SJCRH30 (cell line): ENCODE measurements around the gene MYCBP2. TPM values are rescaled to one million over a fixed set of nuclear protein-coding genes. Genes with fewer than 3 reads are reported as not detected.
A peak's percentile ranks its signal among the peaks of the same experiment; 100 is the strongest.

Source experiments
- DNase-seq, 2 experiments: peaks; one replicate each; pipeline ENCODE4 v3.0.0-alpha.2; 2015 to 2020
- H3K27ac ChIP-seq: fragments of 250-450 bp; sonication (Bioruptor Pico); 2 replicates; pipeline ENCODE4 v1.5.1; 2020; ENCODE audit warnings: mild to moderate bottlenecking, moderate library complexity
- H3K27me3 ChIP-seq: fragments of 250-450 bp; sonication (Bioruptor Pico); 2 replicates; pipeline ENCODE4 v1.5.1; 2020; ENCODE audit warnings: mild to moderate bottlenecking, moderate library complexity
- H3K36me3 ChIP-seq: fragments of 250-450 bp; sonication (Bioruptor Pico); 2 replicates; pipeline ENCODE4 v1.5.1; 2020; ENCODE audit warnings: mild to moderate bottlenecking, moderate library complexity
- H3K4me1 ChIP-seq: fragments of 250-450 bp; sonication (Bioruptor Pico); 2 replicates; pipeline ENCODE4 v1.5.1; 2020; ENCODE audit warnings: mild to moderate bottlenecking, moderate library complexity
- H3K4me3 ChIP-seq: fragments of 250-450 bp; sonication (Bioruptor Pico); 2 replicates; pipeline ENCODE4 v1.5.1; 2020; ENCODE audit warnings: mild to moderate bottlenecking, moderate library complexity
- H3K9me3 ChIP-seq: fragments of 250-450 bp; sonication (Bioruptor Pico); replicated peaks from 2 replicates; pipeline ENCODE4 v1.5.1; 2020; ENCODE audit warnings: mild to moderate bottlenecking, moderate library complexity
- total RNA-seq: library from RNA; depleted of rRNA; stranded (reverse); fragments of >200 nt; shearing (Covaris generic); gene quantifications from 2 replicates; pipeline ENCODE4 v1.2.3, GENCODE V29; 2014

Gene MYCBP2
- total RNA-seq, 1 experiment from 2014 or later: 45.2 TPM

DNA sequence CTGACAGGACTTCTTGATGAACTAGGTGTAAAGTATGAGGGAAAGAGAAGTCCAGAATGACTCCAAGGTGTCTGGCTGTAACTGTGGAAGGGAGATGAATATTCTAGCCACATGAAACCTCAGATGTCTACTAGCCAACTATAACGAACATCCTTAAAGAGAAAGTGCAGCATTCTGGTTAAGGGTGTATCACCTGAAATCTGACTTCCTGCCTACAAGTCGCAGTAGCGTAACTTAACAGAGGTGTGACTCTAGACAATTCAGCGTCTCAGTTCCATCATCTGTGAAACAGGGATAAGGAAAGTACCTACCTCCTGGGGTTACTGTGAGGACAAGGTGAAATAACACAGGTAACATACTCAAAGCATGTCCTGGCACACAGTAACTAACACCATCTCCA is 154.2 kb downstream of the MYCBP2 start:
- H3K27ac ChIP-seq: no peak overlapping the region
- H3K4me1 ChIP-seq: no peaks in the 10 kb centered on the region
- H3K27me3 ChIP-seq: no peaks in the 10 kb centered on the region
- peaks cover 32% of the 10 kb centered on the region for H3K36me3 ChIP-seq
- no peak overlapping the region for H3K4me3 ChIP-seq
- no peaks in the 10 kb centered on the region for H3K9me3 ChIP-seq
- no peak for DNase-seq

DNA sequence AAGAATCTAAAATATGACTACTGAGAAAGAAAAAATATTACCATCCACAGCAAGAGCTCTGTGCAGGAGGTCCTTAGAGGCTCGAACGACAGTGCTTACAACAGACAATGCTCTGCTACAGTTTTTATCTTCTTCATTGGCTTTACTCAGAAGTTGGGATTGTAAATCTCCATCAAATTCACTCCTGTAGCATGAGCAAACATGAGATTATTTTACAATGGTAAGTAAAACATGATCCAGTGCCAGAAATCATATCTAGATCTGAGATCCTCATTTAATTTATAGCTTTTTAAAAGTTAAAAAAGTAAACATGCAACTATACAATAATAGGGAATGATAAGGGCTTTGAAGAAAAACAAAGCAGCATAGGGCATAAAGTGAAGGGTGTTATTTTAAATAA is 155.4 kb downstream of the MYCBP2 start:
- no peak overlapping the region for H3K4me3 ChIP-seq
- no peaks in the 10 kb centered on the region for H3K27me3 ChIP-seq
- peaks cover 35% of the 10 kb centered on the region for H3K36me3 ChIP-seq
- no peak for DNase-seq
- H3K4me1 ChIP-seq: no peaks in the 10 kb centered on the region
- H3K27ac ChIP-seq: no peak overlapping the region
- no peaks in the 10 kb centered on the region for H3K9me3 ChIP-seq

GRCh38 chr13:77168237-77168636 is 158.7 kb downstream of the MYCBP2 start:
- H3K9me3 ChIP-seq: no peaks in the 10 kb centered on the region
- no peaks in the 10 kb centered on the region for H3K4me1 ChIP-seq
- H3K27me3 ChIP-seq: no peaks in the 10 kb centered on the region
- DNase-seq: no peak
- peaks cover 28% of the 10 kb centered on the region for H3K36me3 ChIP-seq
- H3K27ac ChIP-seq: no peak overlapping the region
- no peak overlapping the region for H3K4me3 ChIP-seq

GRCh38 chr13:77150651-77151050 is 176.2 kb downstream of the MYCBP2 start:
- Histone ChIP-seq H3K27me3 (no peaks in the 10 kb centered on the region), H3K9me3 (no peaks in the 10 kb centered on the region), H3K27ac (no peak overlapping the region), H3K36me3 (peaks cover 17% of the 10 kb centered on the region), H3K4me3 (no peak overlapping the region), H3K4me1 (peaks cover 8% of the 10 kb centered on the region)
- peak; percentile 12 to 46 for DNase-seq

- no peak overlapping the region for H3K27ac ChIP-seq
- DNase-seq: no peak
- no peaks in the 10 kb centered on the region for H3K27me3 ChIP-seq
- H3K4me1 ChIP-seq: no peaks in the 10 kb centered on the region
- no peaks in the 10 kb centered on the region for H3K9me3 ChIP-seq
- no peak overlapping the region for H3K4me3 ChIP-seq
- H3K36me3 ChIP-seq: peaks cover 10% of the 10 kb centered on the region
Measured at GRCh38 chr13:77143431-77143830, 183.5 kb downstream of the MYCBP2 start.

GRCh38 chr13:77139306-77139705 is 187.6 kb downstream of the MYCBP2 start:
- Histone ChIP-seq H3K4me1 (no peaks in the 10 kb centered on the region), H3K9me3 (no peaks in the 10 kb centered on the region), H3K27ac (no peak overlapping the region), H3K36me3 (peaks cover 6% of the 10 kb centered on the region), H3K27me3 (no peaks in the 10 kb centered on the region), H3K4me3 (no peak overlapping the region)
- no peak for DNase-seq

GRCh38 chr13:77138813-77139212 is 188.1 kb downstream of the MYCBP2 start:
- Histone ChIP-seq H3K4me1 (no peaks in the 10 kb centered on the region), H3K36me3 (peaks cover 4% of the 10 kb centered on the region), H3K27me3 (no peaks in the 10 kb centered on the region), H3K9me3 (no peaks in the 10 kb centered on the region), H3K4me3 (no peak overlapping the region), H3K27ac (no peak overlapping the region)
- no peak for DNase-seq

DNA sequence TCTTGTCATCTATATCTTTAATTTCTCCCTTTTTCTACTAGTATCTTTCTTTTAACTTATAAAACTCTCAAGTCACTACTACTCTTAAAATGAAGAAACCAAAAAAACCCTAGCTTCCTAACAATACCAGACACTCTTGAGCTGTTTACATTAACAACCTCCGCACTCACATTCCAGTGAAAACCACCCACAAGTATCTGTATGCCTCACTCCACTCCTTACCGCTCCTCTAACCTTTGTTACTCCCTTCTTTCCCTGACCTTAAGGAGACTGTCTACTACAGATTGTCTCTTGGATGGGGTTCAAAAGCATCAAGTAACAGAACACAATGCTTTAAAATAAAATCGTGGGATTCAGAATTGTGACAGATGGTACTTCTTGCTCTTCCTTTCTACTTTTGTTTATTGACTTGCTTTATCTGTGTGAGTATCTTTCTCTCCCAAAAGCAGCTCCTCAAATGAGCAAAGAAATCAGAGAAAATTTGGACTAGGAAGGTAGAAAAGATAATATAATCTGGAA is 189.9 kb downstream of the MYCBP2 start:
- Histone ChIP-seq H3K4me1 (no peaks in the 10 kb centered on the region), H3K9me3 (no peaks in the 10 kb centered on the region), H3K36me3 (peaks cover 4% of the 10 kb centered on the region; the same call in 1 of the 2 replicates), H3K27me3 (no peaks in the 10 kb centered on the region), H3K27ac (no peak overlapping the region), H3K4me3 (no peak overlapping the region)
- no peak for DNase-seq

DNA sequence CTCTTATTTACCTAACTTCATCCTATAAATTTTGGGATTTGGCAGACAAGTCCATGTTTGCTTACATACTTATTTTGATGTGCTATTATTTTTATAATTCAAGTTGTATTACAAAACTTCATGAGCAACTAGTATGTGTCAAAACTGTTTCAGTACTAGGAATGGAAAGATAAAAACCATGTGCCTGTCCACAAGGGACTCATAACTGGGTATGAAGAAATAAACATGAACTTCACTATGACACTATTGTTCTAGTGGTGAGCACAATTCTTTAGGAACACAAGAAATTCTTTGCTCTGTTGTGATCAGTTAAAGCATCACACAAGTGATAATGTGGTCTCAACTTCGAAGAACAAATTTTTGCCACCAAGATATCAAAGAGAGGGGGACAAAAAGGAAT is 202.5 kb downstream of the MYCBP2 start:
- no peak for DNase-seq
- no peaks in the 10 kb centered on the region for H3K9me3 ChIP-seq
- H3K4me1 ChIP-seq: no peaks in the 10 kb centered on the region
- no peak overlapping the region for H3K27ac ChIP-seq
- H3K27me3 ChIP-seq: no peaks in the 10 kb centered on the region
- peaks cover 6% of the 10 kb centered on the region for H3K36me3 ChIP-seq
- no peak overlapping the region for H3K4me3 ChIP-seq

DNA sequence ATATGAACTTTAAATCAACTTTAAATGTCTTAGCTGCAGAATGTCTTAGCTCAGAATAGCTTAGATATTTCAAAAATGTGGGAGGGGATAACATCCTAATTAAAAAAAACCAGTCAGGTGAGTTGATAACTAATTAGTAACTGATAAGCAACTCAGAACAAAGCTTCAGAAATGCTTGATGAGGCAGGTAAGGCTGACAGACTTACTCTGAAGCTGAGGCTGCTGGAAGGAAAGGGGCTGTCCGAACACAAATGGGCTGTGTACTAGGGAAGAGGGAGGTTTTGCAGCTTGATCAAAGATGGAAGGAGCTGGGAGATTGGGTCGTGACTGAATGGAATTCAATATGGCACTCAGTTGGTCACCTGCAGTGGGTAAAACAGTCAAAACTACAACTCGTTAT is 208.8 kb downstream of the MYCBP2 start:
- peaks cover 5% of the 10 kb centered on the region for H3K36me3 ChIP-seq
- H3K27me3 ChIP-seq: no peaks in the 10 kb centered on the region
- no peak overlapping the region for H3K27ac ChIP-seq
- no peaks in the 10 kb centered on the region for H3K9me3 ChIP-seq
- H3K4me1 ChIP-seq: no peaks in the 10 kb centered on the region
- no peak overlapping the region for H3K4me3 ChIP-seq
- no peak for DNase-seq

DNA sequence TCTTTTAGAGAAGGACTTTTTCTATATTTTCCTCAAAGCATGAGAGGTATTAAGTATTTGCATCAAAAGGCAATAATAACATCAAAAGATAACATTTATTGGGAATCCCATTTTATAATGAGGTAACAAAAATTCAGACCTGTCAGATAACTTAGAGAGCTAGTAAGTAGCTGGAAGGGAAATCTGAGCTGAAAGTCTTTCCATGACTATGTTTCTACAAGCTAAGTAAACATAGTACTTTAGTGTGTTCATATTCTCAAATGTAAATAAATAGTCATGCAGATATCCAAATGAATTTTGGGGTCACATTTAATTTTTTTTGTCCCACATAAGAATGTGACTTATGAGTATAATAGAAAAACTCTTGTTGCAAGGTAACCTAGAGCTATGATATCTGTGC is 212.6 kb downstream of the MYCBP2 start:
- no peak for DNase-seq
- no peaks in the 10 kb centered on the region for H3K9me3 ChIP-seq
- H3K36me3 ChIP-seq: peaks cover 2% of the 10 kb centered on the region
- H3K27ac ChIP-seq: no peak overlapping the region
- no peak overlapping the region for H3K4me3 ChIP-seq
- no peaks in the 10 kb centered on the region for H3K27me3 ChIP-seq
- no peaks in the 10 kb centered on the region for H3K4me1 ChIP-seq

GRCh38 chr13:77113496-77113895 is 213.4 kb downstream of the MYCBP2 start:
- Histone ChIP-seq H3K4me1 (no peaks in the 10 kb centered on the region), H3K27ac (no peak overlapping the region), H3K4me3 (no peak overlapping the region), H3K36me3 (peaks cover 2% of the 10 kb centered on the region), H3K27me3 (no peaks in the 10 kb centered on the region), H3K9me3 (no peaks in the 10 kb centered on the region)
- no peak for DNase-seq

DNA sequence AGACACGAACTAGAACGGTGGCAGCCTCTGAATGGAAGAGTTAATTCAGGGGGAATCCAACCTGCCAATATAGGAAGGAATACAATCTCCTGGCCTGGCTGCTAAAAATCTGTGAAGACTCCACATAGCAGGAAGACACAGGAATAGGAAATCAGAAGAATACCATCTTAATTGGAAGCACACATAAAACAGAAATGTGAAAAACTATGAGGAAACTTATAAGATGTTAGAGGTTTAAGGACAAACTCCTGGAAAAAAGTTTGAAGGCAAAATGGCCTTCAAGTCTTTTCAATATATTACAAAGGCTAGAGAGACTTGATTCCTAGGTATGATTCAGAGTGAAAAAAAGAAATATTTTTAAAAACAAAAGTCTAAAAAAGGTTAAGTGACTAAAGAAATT is 221.8 kb downstream of the MYCBP2 start:
- Histone ChIP-seq H3K27ac (no peak overlapping the region), H3K9me3 (no peaks in the 10 kb centered on the region), H3K4me1 (no peaks in the 10 kb centered on the region), H3K36me3 (no peaks in the 10 kb centered on the region), H3K4me3 (no peak overlapping the region), H3K27me3 (no peaks in the 10 kb centered on the region)
- DNase-seq: no peak

GRCh38 chr13:77099415-77099814 is 227.5 kb downstream of the MYCBP2 start:
- Histone ChIP-seq H3K27ac (no peak overlapping the region), H3K27me3 (no peaks in the 10 kb centered on the region), H3K9me3 (no peaks in the 10 kb centered on the region)

DNA sequence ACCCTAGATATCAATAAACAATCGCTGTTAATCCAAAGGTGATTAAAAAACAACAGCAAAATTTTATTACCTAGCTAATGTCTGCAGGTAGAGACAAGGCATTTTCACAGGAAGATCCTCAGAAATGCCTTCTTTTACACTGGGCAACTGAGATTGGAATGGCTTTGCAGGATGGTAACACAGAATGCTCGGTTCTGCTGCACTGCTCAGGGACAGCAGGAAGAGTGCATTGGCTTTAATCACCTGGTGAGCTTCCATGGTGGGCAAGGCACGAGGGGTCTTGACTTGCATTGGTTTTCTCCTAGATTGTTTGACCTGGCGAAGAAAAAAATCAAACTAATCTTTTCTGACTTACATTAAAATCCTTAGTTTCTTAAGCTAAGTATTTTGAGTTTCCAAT is 231.6 kb downstream of the MYCBP2 start:
- no peaks in the 10 kb centered on the region for H3K27me3 ChIP-seq

More at GRCh38 chr13:77099415-77099814, 227.5 kb downstream of the MYCBP2 start:
- no peak for DNase-seq
- Histone ChIP-seq H3K4me3 (no peak overlapping the region), H3K36me3 (peaks cover 7% of the 10 kb centered on the region; the same call in 1 of the 2 replicates), H3K4me1 (no peaks in the 10 kb centered on the region)

GRCh38 chr13:77094773-77095172 is 232.1 kb downstream of the MYCBP2 start:
- no peak for DNase-seq
- H3K9me3 ChIP-seq: no peaks in the 10 kb centered on the region
- H3K27me3 ChIP-seq: no peaks in the 10 kb centered on the region
- H3K27ac ChIP-seq: no peak overlapping the region
- peaks cover 12% of the 10 kb centered on the region for H3K36me3 ChIP-seq
- H3K4me1 ChIP-seq: no peaks in the 10 kb centered on the region
- H3K4me3 ChIP-seq: no peak overlapping the region

More for the DNA sequence above, 231.6 kb downstream of the MYCBP2 start:
- DNase-seq: no peak
- no peak overlapping the region for H3K4me3 ChIP-seq
- H3K4me1 ChIP-seq: no peaks in the 10 kb centered on the region
- H3K9me3 ChIP-seq: no peaks in the 10 kb centered on the region
- H3K36me3 ChIP-seq: peaks cover 12% of the 10 kb centered on the region
- H3K27ac ChIP-seq: no peak overlapping the region
